ENCODE data around the gene BRD3.
"Not testable (repeated sequence)": the region's sequence is repeated elsewhere in the genome, so short reads cannot be mapped to it uniquely, and the experiment has no call there.

BRD3 gene

DNA sequence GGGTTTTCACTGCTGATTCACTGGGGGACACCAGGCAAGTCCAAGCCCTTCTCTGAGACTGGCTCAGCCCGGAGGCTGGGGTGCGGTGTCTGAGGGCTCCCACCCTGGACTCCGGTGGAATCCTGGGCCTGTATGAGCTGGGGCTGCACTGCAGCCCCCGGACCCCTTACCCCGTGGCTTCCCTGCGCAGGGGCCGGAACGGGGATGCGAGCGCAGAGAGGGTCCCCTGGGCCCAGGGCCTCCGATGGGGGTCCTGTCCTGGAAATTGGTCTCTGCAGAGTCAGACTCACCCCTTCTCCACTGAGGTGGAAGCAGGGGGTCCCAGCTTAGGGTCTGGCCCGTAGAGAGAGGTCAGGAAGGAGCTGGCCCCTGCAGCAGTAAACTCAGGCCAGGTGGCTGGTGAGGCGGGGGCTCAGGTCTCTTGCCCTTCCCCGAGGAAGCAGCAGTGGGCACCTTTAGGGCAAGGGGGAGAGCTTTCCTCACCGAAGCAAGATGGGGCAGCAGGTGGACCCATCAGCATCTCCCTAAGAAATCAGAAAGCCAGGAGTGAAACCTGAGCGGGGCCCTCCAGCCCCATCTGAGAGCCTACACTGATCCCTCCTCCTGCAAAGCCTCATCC is 74.1 kb downstream of the BRD3 start:
- no peak for DNase-seq (ENCODE audit: low read depth in 3 of 3, low spot score in 1 of 3)

GRCh38 chr9:133992780-133993634 is 74.8 kb downstream of the BRD3 start:
- peak; percentile 24 to 72 (median 43) for DNase-seq (ENCODE audit: low read depth in 3 of 3, low spot score in 1 of 3)

DNA sequence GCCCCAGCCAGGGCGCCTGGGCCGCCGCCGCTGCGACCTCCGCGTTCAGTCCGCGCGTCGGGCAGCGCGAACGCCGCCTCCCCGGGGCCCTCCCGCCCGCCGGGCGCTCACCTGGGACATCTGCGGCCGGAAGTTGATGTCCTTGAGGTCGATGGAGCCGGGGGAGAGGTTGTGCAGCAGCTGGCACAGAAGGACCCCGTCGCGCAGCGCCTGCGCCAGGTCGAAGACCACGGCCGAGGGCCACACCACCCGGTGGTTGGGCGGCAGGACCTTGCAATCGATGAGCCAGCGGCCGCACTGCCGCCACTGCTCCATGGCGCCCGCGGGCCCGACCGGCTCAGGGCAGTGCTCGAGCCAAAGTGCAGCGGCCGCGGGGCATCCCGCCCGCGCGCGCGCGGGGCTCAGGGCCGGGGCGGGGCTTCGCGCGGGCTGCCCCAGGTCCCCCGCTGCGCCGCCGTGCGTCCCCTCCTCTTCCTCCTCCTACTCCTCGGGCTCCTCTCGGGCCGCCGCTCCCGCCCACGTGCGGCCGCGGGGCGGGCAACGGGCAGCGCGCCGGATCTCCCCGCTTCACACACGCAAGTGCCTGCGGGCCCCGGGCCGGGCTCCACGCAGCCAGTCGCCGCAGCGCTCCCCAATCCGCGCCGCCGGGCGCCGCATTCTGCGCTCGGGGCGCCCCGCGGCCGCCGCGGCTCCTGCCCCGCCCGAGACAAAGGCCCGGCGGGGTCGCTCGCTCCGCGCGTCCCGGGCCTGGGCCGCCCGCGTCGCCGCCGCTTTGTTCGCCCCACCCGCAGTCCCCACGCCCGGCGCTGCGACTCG is 75.7 kb downstream of the BRD3 start, which contains the start of gene VAV2:
VAV2 (minus strand) TSS at position 361 of the 816 bp plus-strand sequence; CDS start at position 315, 46 bp downstream.
- DNase-seq (ENCODE audit: low read depth in 3 of 3, low spot score in 1 of 3), result peak in 1 of 3 donors; percentile 16

- no peak for DNase-seq (ENCODE audit: low read depth in 3 of 3, low spot score in 1 of 3)
These were observed 76.5 kb downstream of the BRD3 start for GRCh38 chr9:133991214-133991921.

DNA sequence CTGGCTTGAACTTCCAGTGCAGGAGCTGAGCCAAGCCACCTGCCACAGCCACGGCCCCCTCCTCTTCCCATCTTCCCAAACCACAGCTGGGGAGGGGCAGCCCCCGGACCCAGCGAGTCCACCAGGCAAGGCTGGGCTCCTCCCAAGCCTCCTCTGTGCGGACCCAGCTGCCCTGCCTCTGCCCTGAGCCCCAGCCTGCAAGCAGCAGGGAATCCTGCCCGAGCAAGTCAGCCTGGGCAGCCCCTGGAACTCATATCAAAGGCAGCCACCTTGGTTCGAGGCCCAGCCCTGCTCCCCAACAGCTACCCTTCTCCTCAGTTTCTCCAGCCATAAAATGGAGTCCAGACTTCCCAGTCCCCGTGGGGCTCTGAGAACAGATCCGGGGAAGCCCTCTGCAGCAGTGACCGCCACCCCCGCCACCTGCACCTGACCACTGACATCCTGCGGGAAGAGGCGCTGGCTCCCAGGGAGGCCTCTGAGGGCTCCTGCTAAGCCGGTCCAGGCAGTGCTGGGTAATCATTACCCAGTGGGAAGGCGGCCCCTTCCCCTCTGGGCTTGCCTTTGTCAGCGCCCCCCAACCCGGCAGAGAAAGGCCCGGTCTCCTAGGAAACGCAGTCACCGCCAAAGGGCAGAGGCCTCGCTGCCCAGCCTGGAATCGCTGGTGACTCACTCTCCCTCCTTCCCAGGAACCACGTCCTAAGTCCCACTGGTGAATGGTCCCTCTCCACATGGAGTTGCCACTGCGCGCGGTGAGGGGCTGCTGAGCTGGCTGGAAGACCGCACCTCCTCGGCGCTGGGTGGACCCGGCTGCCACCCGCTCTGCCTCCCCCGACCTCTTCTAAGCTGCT is 77.2 kb downstream of the BRD3 start:
- no peak for DNase-seq (ENCODE audit: low read depth in 3 of 3, low spot score in 1 of 3)

DNA sequence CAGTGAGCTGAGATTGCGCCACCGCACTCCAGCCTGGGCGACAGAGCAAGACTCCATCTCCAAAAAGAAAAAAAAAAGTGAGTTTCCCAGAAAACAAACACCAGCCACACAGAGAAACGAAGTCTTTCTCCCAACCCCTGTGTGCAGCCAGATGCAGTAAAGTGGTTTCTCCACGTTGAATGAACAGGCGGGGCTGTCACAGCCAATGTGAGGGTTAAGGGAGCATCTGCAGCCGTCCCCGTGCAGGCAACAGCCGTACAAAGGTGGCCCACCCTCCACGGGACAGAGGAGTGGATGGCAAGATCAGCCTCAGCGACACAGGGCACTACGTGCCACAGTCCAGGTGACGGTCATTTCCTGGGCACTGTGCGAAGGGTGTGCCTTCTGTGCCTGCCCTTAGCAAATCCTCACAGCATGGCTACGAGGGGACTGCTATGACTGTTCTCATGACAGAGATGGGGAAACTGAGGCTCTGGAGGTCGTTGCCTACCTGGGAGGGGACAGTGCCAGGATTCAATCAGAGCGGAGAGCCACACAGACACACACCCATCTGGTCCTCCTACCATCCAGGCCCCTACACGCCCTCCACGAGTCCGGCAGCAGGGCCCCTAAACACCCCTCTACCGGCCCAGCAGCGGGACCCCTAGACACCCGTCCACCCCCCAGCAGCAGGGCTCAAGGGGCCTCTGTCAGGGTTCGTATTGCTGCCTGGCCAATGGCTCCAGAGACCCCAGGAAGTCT is 78.0 kb downstream of the BRD3 start:
- DNase-seq (ENCODE audit: low read depth in 3 of 3, low spot score in 1 of 3), result no peak

GRCh38 chr9:133988771-133989170 is 79.1 kb downstream of the BRD3 start:
- not testable (repeated sequence) for DNase-seq (ENCODE audit: low read depth in 3 of 3, low spot score in 1 of 3)

DNA sequence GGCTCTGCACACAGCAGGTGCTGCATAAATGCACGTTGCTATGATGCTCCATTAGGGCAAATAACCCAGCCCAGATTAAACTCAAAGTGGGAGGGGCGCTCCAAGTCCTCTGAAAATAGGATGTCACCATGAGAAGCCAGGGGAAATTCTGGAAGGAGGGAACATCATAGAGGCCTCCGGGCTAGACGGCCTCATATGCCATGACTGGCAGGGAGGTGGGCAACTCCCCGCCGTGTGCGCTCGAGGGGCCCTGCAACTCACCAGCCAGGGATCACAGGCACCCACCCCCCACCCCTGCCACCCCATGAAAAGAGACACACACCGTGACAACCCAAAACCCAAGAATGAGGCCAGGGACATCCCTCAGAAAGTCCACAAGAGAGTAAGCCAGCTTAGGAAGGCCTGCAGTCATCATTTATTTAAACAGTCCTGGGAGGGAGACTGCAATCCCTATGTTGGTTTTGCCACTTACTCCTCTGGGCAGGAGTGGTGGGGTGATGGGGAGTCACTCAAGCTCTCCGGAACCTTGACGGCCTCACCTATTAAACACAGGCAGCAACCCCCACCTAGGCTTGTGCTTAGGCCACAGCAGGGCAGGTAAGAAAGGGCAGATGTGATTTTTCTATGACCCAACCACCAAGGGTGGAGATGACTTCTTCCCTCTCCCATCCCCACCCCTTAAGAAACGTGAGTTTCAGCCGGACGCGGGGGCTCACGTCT is 79.7 kb downstream of the BRD3 start:
- DNase-seq (ENCODE audit: low read depth in 3 of 3, low spot score in 1 of 3), result no peak

DNA sequence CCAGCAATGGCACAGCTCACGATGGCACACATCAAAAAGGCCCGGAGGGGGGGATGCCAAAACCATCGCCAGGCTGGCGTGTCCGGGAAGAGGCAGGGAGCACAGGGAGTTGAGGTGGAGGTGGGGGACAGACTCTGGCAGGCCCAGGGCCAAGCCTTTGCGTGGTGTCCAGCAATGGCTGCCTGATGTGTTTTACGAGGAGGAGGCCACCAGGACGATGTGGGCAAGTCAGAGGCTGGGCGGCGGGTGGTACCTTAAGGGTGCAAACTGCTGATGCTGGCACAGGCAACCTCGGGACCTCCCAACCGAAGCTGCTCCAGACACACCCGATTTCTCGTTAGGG is 80.4 kb downstream of the BRD3 start:
- DNase-seq (ENCODE audit: low read depth in 3 of 3, low spot score in 1 of 3), result no peak

DNA sequence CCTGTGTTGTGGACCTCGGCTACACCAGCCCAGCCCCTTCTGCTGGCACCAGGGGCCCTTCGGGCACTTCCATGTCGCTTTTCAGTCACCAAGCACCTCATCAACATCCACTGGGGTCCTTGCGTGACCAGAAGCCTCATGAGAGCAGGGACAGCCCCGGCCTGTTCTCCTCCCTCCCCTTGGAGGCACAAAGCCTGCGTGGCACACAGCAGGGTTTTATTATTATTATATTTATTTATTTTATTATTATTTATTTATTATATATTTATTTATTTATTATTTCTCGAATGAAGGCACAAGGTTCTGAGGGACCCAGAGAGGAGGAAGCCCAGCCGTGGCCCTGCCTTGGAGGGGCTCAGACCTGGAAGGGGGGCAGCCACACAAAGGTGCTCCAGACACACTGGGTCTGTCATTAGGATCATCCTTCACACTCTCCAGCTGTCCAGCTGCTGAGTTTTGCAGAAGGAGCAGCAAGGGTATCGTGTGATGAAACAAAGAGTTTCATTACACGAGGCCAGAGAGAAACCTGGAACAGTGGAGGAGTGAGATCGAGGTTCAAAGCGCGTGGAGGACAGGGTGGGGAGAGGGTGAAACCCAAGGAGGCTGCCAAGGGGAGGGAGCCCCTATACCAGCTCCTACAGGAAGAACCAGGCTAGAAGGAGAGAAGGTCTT is 80.9 kb downstream of the BRD3 start:
- no peak for DNase-seq (ENCODE audit: low read depth in 3 of 3, low spot score in 1 of 3)

DNA sequence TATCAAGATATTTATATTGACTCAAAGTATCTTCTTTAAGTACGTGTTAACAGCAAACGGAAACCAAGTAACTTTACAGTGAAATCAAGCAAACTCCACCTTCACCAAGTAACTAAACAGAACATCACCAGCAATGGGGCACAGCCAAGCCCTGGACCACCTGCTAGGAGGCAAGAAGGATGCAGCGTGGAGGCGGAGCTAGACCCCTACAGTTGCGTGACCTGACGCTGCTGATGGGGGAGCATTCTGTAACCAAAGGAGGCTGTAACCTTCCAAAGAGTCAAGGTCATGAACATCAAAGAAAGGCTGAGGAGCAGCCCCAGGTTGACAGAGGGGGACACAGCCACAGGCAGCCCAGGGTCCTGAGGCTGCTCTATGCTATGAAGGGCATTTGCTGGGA is 81.8 kb downstream of the BRD3 start:
- no peak for DNase-seq (ENCODE audit: low read depth in 3 of 3, low spot score in 1 of 3)

DNA sequence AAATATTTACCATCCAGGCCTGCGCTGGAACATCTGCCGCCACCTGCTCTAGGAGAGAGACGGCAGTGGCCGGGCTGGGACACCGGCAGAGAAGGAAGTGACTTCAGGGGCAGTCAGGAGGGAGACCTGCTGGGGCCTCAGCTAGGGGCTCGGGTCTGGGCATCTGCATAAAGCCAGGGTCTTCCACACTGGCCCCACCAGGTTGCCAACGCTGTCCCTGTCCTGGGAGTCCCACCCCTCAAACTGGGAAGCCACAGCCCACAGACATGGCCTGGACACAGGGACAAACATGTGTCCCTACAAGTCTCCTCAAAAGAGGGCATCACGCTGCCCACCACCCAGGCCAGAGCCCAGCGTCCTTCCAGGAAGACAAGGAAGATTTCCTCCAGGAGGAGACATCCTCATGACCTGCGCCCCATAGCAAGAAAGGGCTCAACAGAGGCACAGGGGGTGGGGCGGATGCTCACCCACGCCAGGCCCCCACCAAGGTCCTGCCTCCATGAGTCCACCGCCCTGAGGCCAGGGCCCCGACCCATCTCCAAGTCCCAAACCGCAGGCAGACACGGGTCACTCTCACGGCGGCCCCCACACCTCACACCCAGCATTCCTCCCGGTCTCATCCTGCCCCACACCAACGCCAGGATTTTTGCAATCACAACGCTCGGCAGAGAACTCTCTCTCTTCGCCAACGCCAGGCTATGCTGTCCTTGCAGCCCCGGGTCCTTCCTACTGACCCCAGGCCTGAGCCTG is 84.7 kb downstream of the BRD3 start:
- no peak for DNase-seq (ENCODE audit: low read depth in 3 of 3, low spot score in 1 of 3)

GRCh38 chr9:133981958-133982681 is 85.7 kb downstream of the BRD3 start:
- DNase-seq (ENCODE audit: low read depth in 3 of 3, low spot score in 1 of 3), result no peak

- DNase-seq (ENCODE audit: low read depth in 3 of 3, low spot score in 1 of 3), result no peak
These were observed 86.3 kb downstream of the BRD3 start for GRCh38 chr9:133981589-133981957.

- no peak for DNase-seq (ENCODE audit: low read depth in 3 of 3, low spot score in 1 of 3)
These were observed 86.8 kb downstream of the BRD3 start for GRCh38 chr9:133980864-133981588.

All from stimulated activated CD4-positive, alpha-beta T cell treated with anti-CD3 and anti-CD28 coated beads, TNF-alpha, amount 100 ng/mL, for 1 hour (primary cell).